Measurements from ENCODE around the gene HOXC13.
A peak's percentile ranks its signal among the peaks of the same experiment; 100 is the strongest.

DNA sequence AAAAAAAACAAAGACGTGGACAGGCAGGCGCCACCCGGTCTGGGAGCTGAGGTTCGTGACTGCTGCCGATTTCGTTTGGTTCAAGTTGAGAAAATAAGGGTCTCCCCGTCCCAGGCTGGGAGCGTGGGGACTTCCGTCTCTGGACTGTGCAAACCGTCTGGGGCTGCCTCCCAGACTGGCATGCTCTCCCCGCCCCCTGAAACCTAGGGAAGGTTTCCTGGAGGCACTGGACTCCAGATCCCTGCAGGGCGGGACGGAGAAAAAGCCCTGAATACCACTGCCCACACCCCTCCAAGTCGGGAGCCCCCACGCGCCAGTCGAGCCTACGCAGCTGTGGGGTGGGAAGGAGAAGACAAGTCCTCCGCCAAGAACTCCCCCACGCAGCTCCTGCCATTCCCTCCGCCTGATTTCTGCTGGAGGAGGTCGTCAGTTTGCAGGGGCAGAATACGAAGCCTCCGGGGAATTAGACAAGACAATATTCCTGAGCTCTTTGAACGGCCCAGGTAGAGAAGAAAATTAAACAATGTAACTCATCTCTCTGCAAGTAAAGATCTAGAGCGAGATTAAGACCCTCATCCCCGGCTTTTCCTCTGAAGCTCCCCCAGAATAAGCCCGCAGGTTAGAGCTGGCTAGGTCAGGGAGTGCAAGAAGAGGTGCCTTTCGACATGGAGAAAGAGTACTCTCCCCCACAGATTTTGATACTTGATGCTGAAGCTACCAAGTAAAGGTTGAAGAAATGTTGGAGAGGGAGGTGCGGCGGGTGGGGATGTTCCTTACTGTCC is 10.4 kb upstream of the HOXC13 start:
- TF ChIP-seq, protein P1, sequence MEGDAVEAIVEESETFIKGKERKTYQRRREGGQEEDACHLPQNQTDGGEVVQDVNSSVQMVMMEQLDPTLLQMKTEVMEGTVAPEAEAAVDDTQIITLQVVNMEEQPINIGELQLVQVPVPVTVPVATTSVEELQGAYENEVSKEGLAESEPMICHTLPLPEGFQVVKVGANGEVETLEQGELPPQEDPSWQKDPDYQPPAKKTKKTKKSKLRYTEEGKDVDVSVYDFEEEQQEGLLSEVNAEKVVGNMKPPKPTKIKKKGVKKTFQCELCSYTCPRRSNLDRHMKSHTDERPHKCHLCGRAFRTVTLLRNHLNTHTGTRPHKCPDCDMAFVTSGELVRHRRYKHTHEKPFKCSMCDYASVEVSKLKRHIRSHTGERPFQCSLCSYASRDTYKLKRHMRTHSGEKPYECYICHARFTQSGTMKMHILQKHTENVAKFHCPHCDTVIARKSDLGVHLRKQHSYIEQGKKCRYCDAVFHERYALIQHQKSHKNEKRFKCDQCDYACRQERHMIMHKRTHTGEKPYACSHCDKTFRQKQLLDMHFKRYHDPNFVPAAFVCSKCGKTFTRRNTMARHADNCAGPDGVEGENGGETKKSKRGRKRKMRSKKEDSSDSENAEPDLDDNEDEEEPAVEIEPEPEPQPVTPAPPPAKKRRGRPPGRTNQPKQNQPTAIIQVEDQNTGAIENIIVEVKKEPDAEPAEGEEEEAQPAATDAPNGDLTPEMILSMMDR (IDR thresholded peaks at IDR 0.05; ENCODE audit: low read depth, low read length, poor library complexity, severe bottlenecking), result no peak
- 0 out of 2 replicates have a peak, but pooled peaks have one; percentile 50 for TF ChIP-seq EZH2phosphoT487 (IDR thresholded peaks at IDR 0.05; ENCODE audit: borderline replicate concordance, low read length)

Measured in DOHH2 (cell line).